ENCODE measurements around the gene SMG9.

- TF ChIP-seq CTCF (IDR thresholded peaks at IDR 0.05) (peak; percentile 88 to 99 (median 94)), POLR2A (IDR thresholded peaks at IDR 0.05) (no peak), EP300 (IDR thresholded peaks at IDR 0.05) (no peak)
Measured at GRCh38 chr19:43784981-43785808, 30.4 kb upstream of the SMG9 start.

All from tibial nerve (tissue), 4 donors.